HEK293 (cell line): ENCODE results near the gene METTL23.
A peak's percentile ranks its signal among the peaks of the same experiment; 100 is the strongest.

Source experiments
- BCL11B ChIP-seq: fragments of 450-650 bp; formaldehyde crosslinking; IDR thresholded peaks from 2 replicates; pipeline ENCODE4 v1.5.1; 2016; ENCODE audit warnings: low read depth, missing biosample characterization, missing genetic modification characterization
- GLIS2 ChIP-seq: fragments of 450-650 bp; formaldehyde crosslinking; IDR thresholded peaks from 2 replicates; pipeline ENCODE4 v1.5.1; 2016; ENCODE audit warnings: missing biosample characterization, missing genetic modification characterization
- IKZF3 ChIP-seq: fragments of 450-650 bp; IDR thresholded peaks from 2 replicates; pipeline ENCODE4 v1.5.0; 2018; ENCODE audit warnings: missing biosample characterization, mild to moderate bottlenecking, missing genetic modification characterization, moderate library complexity
- KLF10 ChIP-seq: fragments of 450-650 bp; IDR thresholded peaks from 2 replicates; pipeline ENCODE4 v1.5.1; 2018; ENCODE audit warnings: missing biosample characterization, mild to moderate bottlenecking, missing genetic modification characterization
- MEIS1 ChIP-seq: sonication (generic); formaldehyde crosslinking; IDR thresholded peaks from 2 replicates; pipeline ENCODE4 v1.8.1; 2022; ENCODE audit warnings: missing genetic modification reagents, mild to moderate bottlenecking, borderline replicate concordance
- PATZ1 ChIP-seq: fragments of 450-650 bp; formaldehyde crosslinking; IDR thresholded peaks from 2 replicates; pipeline ENCODE4 v1.5.1; 2016; ENCODE audit warnings: missing biosample characterization, missing genetic modification characterization
- YY2 ChIP-seq: fragments of 450-650 bp; formaldehyde crosslinking; IDR thresholded peaks from 2 replicates; pipeline ENCODE4 v1.5.1; 2016; ENCODE audit warnings: missing biosample characterization, missing genetic modification characterization
- ZBTB48 ChIP-seq: fragments of 450-650 bp; formaldehyde crosslinking; IDR thresholded peaks from 2 replicates; pipeline ENCODE4 v1.5.1; 2016; ENCODE audit warnings: missing biosample characterization, missing genetic modification characterization
- ZFHX2 ChIP-seq: fragments of 450-650 bp; formaldehyde crosslinking; conservative IDR thresholded peaks from 2 replicates; pipeline ENCODE4 v1.5.1; 2016; ENCODE audit warnings: missing biosample characterization, missing genetic modification characterization
- ZFP3 ChIP-seq: fragments of 450-650 bp; formaldehyde crosslinking; IDR thresholded peaks from 2 replicates; pipeline ENCODE4 v1.5.1; 2016; ENCODE audit warnings: low read depth, missing biosample characterization, missing genetic modification characterization
- ZFP69B ChIP-seq: fragments of 450-650 bp; formaldehyde crosslinking; IDR thresholded peaks from 2 replicates; pipeline ENCODE4 v1.5.1; 2016; ENCODE audit warnings: missing biosample characterization, missing genetic modification characterization
- ZIC2 ChIP-seq: fragments of 450-650 bp; formaldehyde crosslinking; IDR thresholded peaks from 2 replicates; pipeline ENCODE4 v1.5.1; 2016; ENCODE audit warnings: missing biosample characterization, missing genetic modification characterization
- ZNF140 ChIP-seq: fragments of 450-650 bp; formaldehyde crosslinking; IDR thresholded peaks from 2 replicates; pipeline ENCODE4 v1.5.1; 2016; ENCODE audit warnings: missing biosample characterization, missing genetic modification characterization
- ZNF394 ChIP-seq: fragments of 450-650 bp; formaldehyde crosslinking; IDR thresholded peaks from 2 replicates; pipeline ENCODE4 v1.5.1; 2016; ENCODE audit warnings: missing biosample characterization, missing genetic modification characterization, mild to moderate bottlenecking, moderate library complexity, borderline replicate concordance
- ZNF423 ChIP-seq: fragments of 450-650 bp; formaldehyde crosslinking; IDR thresholded peaks from 2 replicates; pipeline ENCODE4 v1.5.1; 2016; ENCODE audit warnings: missing biosample characterization, missing genetic modification characterization
- ZNF426 ChIP-seq: fragments of 450-650 bp; formaldehyde crosslinking; IDR thresholded peaks from 2 replicates; pipeline ENCODE4 v1.5.1; 2017; ENCODE audit warnings: missing biosample characterization, missing genetic modification characterization, mild to moderate bottlenecking, inconsistent platforms, moderate library complexity
- ZNF529 ChIP-seq: fragments of 450-650 bp; formaldehyde crosslinking; IDR thresholded peaks from 2 replicates; pipeline ENCODE4 v1.5.1; 2017; ENCODE audit warnings: missing genetic modification characterization, missing biosample characterization; ENCODE audit not compliant: insufficient replicate concordance
- ZNF623 ChIP-seq: fragments of 450-650 bp; formaldehyde crosslinking; IDR thresholded peaks from 2 replicates; pipeline ENCODE4 v1.5.1; 2016; ENCODE audit warnings: missing biosample characterization, missing genetic modification characterization
- ZNF664 ChIP-seq: fragments of 450-650 bp; formaldehyde crosslinking; IDR thresholded peaks from 2 replicates; pipeline ENCODE4 v1.5.1; 2016; ENCODE audit warnings: missing biosample characterization, missing genetic modification characterization
- ZNF677 ChIP-seq: fragments of 450-650 bp; IDR thresholded peaks from 2 replicates; pipeline ENCODE4 v1.5.0; 2018; ENCODE audit warnings: missing biosample characterization, mild to moderate bottlenecking, missing genetic modification characterization, moderate library complexity
- ZNF843 ChIP-seq: fragments of 450-650 bp; formaldehyde crosslinking; IDR thresholded peaks from 2 replicates; pipeline ENCODE4 v1.5.1; 2016; ENCODE audit warnings: missing biosample characterization, missing genetic modification characterization
- ZSCAN30 ChIP-seq: fragments of 450-650 bp; IDR thresholded peaks from 2 replicates; pipeline ENCODE4 v1.5.1; 2018; ENCODE audit warnings: missing biosample characterization, mild to moderate bottlenecking, missing genetic modification characterization, moderate library complexity
- ZXDB ChIP-seq: fragments of 450-650 bp; formaldehyde crosslinking; IDR thresholded peaks from 2 replicates; pipeline ENCODE4 v1.5.1; 2016; ENCODE audit warnings: missing biosample characterization, missing genetic modification characterization
- TF ChIP-seq, protein P1 (sequence below): fragments of 450-650 bp; IDR thresholded peaks from 2 replicates; pipeline ENCODE4 v1.5.1; 2018; ENCODE audit warnings: missing biosample characterization, mild to moderate bottlenecking, missing genetic modification characterization
- TF ChIP-seq, protein P2 (sequence below): fragments of 450-650 bp; formaldehyde crosslinking; optimal IDR thresholded peaks from 2 replicates; pipeline ENCODE3; 2016; ENCODE audit warnings: missing biosample characterization, mild to moderate bottlenecking, missing genetic modification characterization
- TF ChIP-seq, protein P3 (sequence below): fragments of 450-650 bp; formaldehyde crosslinking; IDR thresholded peaks from 2 replicates; pipeline ENCODE4 v1.5.1; 2016; ENCODE audit warnings: missing biosample characterization, missing genetic modification characterization

The METTL23 gene

DNA sequence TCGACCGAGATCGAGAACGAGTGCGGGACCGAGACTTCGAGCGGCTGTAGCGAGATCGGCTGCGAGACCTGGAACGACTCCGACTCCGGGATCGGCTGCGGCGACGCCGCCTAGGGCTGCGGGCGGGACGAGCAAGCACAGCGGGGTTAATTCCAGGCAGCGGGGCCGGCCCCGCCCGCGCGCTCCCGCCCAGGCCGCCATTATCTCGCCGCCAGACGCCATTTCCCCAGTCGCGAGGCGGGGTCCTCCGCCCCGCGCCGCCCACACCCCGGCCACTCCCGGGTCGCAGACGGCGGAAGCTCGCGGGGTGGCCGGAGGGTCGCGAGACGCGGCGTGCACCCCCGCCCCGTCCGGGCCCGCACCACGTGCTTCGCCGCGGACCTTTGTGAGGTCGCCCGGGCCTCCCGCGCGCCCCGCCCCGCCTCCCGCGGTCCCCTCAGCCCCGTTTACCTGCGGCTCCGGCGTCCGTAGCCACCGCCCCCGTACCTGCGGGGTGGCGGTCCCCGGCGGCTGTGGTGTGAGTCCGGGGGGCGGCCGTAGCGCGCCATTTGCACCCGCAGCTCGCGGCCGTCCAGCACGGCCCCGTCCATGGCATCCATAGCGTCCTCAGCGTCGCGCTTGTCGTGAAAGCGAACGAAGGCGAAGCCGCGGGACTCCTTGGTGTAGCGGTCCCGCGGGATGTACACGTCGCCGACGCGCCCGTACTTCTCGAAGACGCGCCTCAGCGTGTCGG, 9.9 kb downstream of the METTL23 start (continued):
- TF ChIP-seq ZNF664 (no peak), ZNF140 (tag by site-specific recombination) (no peak), ZNF623 (tag by site-specific recombination) (no peak), ZNF394 (tag by site-specific recombination) (no peak), PATZ1 (peak; percentile 64), ZNF529 (tag by site-specific recombination) (no peak), GLIS2 (peak; percentile 49), YY2 (peak; percentile 84), ZNF843 (tag by site-specific recombination) (peak; percentile 25; the same call in 1 of the 2 replicates), ZSCAN30 (tag by site-specific recombination) (peak; percentile 40; the same call in 1 of the 2 replicates), ZXDB (no peak), ZNF423 (tag by site-specific recombination) (0 out of 2 replicates have a peak, but pooled peaks have one; percentile 50), ZFP69B (tag by site-specific recombination) (peak; percentile 33; the same call in 1 of the 2 replicates), IKZF3 (tag by site-specific recombination) (0 out of 2 replicates have a peak, but pooled peaks have one; percentile 25), ZFP3 (tag by site-specific recombination) (no peak), ZNF677 (peak; percentile 49; the same call in 1 of the 2 replicates), ZIC2 (peak; percentile 41; the same call in 1 of the 2 replicates), ZBTB48 (peak; percentile 39; the same call in 1 of the 2 replicates), ZFHX2 (tag by site-specific recombination) (peak; percentile 90), KLF10 (tag by site-specific recombination) (0 out of 2 replicates have a peak, but pooled peaks have one; percentile 19), BCL11B (tag by site-specific recombination) (peak; percentile 20; the same call in 1 of the 2 replicates), ZNF426 (tag by site-specific recombination) (0 out of 2 replicates have a peak, but pooled peaks have one; percentile 4), MEIS1 (CRISPR knock-in tag) (peak; percentile 67; the same call in 1 of the 2 replicates)
- TF ChIP-seq, protein P1, sequence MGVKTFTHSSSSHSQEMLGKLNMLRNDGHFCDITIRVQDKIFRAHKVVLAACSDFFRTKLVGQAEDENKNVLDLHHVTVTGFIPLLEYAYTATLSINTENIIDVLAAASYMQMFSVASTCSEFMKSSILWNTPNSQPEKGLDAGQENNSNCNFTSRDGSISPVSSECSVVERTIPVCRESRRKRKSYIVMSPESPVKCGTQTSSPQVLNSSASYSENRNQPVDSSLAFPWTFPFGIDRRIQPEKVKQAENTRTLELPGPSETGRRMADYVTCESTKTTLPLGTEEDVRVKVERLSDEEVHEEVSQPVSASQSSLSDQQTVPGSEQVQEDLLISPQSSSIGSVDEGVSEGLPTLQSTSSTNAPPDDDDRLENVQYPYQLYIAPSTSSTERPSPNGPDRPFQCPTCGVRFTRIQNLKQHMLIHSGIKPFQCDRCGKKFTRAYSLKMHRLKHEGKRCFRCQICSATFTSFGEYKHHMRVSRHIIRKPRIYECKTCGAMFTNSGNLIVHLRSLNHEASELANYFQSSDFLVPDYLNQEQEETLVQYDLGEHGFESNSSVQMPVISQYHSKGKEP, result 0 out of 2 replicates have a peak, but pooled peaks have one; percentile 44
- TF ChIP-seq, protein P2, sequence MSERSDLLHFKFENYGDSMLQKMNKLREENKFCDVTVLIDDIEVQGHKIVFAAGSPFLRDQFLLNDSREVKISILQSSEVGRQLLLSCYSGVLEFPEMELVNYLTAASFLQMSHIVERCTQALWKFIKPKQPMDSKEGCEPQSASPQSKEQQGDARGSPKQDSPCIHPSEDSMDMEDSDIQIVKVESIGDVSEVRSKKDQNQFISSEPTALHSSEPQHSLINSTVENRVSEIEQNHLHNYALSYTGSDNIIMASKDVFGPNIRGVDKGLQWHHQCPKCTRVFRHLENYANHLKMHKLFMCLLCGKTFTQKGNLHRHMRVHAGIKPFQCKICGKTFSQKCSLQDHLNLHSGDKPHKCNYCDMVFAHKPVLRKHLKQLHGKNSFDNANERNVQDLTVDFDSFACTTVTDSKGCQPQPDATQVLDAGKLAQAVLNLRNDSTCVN (tag by site-specific recombination), result peak; percentile 90
- TF ChIP-seq, protein P3, sequence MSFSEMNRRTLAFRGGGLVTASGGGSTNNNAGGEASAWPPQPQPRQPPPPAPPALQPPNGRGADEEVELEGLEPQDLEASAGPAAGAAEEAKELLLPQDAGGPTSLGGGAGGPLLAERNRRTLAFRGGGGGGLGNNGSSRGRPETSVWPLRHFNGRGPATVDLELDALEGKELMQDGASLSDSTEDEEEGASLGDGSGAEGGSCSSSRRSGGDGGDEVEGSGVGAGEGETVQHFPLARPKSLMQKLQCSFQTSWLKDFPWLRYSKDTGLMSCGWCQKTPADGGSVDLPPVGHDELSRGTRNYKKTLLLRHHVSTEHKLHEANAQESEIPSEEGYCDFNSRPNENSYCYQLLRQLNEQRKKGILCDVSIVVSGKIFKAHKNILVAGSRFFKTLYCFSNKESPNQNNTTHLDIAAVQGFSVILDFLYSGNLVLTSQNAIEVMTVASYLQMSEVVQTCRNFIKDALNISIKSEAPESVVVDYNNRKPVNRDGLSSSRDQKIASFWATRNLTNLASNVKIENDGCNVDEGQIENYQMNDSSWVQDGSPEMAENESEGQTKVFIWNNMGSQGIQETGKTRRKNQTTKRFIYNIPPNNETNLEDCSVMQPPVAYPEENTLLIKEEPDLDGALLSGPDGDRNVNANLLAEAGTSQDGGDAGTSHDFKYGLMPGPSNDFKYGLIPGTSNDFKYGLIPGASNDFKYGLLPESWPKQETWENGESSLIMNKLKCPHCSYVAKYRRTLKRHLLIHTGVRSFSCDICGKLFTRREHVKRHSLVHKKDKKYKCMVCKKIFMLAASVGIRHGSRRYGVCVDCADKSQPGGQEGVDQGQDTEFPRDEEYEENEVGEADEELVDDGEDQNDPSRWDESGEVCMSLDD, result peak; percentile 45; the same call in 1 of the 2 replicates
